ENCODE results near the gene SHB. TPM values are rescaled to one million over a fixed set of nuclear protein-coding genes. Genes with fewer than 3 reads are reported as not detected.

The SHB gene
- total RNA-seq, 2 experiments from 2014 or later = 1.1 to 1.2 TPM

DNA sequence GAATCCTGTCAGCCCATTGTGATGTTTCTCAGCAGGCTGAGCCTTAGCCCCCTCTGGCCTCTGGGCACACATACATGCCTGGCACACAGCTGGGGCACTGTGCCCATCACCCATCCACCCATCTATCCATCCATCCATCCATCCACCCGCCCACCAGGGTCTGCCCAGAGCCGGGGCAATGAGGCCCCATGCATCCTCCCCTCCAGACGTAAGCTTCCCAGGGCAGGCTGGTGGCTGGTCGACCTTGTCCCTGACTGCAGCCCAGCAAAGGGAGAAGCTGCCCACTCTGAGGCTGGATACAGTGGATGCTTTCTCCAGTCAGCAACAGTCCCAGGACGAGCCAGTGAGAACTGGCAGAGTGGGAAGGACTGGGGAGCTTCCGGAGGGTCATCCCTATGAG is 144.0 kb downstream of the SHB start:
- Mint-ChIP-seq H3K9me3 (no peaks in the 10 kb centered on the region), H3K36me3 (ENCODE audit: low read depth) (no peaks in the 10 kb centered on the region), H3K4me3 (no peak overlapping the region), H3K4me1 (ENCODE audit: low read depth) (no peaks in the 10 kb centered on the region), H3K27me3 (no peaks in the 10 kb centered on the region), H3K27ac (no peak overlapping the region)
- H3K27me3 ChIP-seq (ENCODE audit: control insufficient read depth in 1 of 2, insufficient read depth in 2 of 2, low read length in 2 of 2) = no peaks in the 10 kb centered on the region
- TF ChIP-seq, protein P1, sequence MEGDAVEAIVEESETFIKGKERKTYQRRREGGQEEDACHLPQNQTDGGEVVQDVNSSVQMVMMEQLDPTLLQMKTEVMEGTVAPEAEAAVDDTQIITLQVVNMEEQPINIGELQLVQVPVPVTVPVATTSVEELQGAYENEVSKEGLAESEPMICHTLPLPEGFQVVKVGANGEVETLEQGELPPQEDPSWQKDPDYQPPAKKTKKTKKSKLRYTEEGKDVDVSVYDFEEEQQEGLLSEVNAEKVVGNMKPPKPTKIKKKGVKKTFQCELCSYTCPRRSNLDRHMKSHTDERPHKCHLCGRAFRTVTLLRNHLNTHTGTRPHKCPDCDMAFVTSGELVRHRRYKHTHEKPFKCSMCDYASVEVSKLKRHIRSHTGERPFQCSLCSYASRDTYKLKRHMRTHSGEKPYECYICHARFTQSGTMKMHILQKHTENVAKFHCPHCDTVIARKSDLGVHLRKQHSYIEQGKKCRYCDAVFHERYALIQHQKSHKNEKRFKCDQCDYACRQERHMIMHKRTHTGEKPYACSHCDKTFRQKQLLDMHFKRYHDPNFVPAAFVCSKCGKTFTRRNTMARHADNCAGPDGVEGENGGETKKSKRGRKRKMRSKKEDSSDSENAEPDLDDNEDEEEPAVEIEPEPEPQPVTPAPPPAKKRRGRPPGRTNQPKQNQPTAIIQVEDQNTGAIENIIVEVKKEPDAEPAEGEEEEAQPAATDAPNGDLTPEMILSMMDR (IDR thresholded peaks at IDR 0.05) = no peak
- no peak overlapping the region for H3K4me3 ChIP-seq (ENCODE audit: low read length)
- no peak overlapping the region for H3K27ac ChIP-seq (ENCODE audit: low read depth in 1 of 2, low read length in 2 of 2)
- intact Hi-C loops (cut with DNase I, micrococcal nuclease) = no loop called here
- ATAC-seq (ENCODE audit: poor library complexity) (no peak), DNase-seq (no peak)
- H3K36me3 ChIP-seq (ENCODE audit: insufficient read depth, low read length) = no peaks in the 10 kb centered on the region
- CTCF ChIA-PET = no interaction called here
- POLR2A ChIA-PET = no interaction called here
- no peaks in the 10 kb centered on the region for H3K4me1 ChIP-seq (ENCODE audit: insufficient read depth, low read length)
- H3K9me3 ChIP-seq (ENCODE audit: control insufficient read depth in 1 of 2, insufficient read depth in 1 of 2, low read length in 2 of 2) = no peaks in the 10 kb centered on the region

DNA sequence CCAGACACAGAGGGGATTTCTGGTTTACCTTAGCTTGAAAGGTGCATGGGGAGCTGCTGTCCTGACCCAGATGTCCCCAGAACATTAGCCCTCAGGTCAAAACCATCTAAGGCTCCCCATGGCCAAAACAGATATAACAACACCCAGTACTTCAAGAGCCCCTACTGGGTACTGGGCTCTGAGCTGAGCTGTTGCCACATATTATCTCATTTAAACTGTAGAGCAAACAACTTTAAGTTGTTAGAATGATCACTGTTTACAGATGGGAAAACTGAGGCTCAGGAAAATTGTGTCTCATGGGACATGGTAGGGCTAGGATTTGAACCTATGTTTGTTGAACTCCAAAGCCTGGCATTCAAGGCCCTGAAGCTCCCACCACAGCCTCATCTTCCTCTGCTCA is 144.5 kb downstream of the SHB start:
- Mint-ChIP-seq H3K9me3 (no peaks in the 10 kb centered on the region), H3K4me3 (no peak overlapping the region), H3K27me3 (no peaks in the 10 kb centered on the region), H3K36me3 (ENCODE audit: low read depth) (no peaks in the 10 kb centered on the region), H3K27ac (no peak overlapping the region), H3K4me1 (ENCODE audit: low read depth) (no peaks in the 10 kb centered on the region)
- intact Hi-C loops (cut with DNase I, micrococcal nuclease) = no loop called here
- no peaks in the 10 kb centered on the region for H3K4me1 ChIP-seq (ENCODE audit: insufficient read depth, low read length)
- no peaks in the 10 kb centered on the region for H3K27me3 ChIP-seq (ENCODE audit: control insufficient read depth in 1 of 2, insufficient read depth in 2 of 2, low read length in 2 of 2)
- TF ChIP-seq, protein P1 (IDR thresholded peaks at IDR 0.05) = no peak
- ATAC-seq (ENCODE audit: poor library complexity) (no peak), DNase-seq (no peak)
- ChIA-PET POLR2A (no interaction called here), CTCF (no interaction called here)
- H3K27ac ChIP-seq (ENCODE audit: low read depth in 1 of 2, low read length in 2 of 2) = no peak overlapping the region
- no peaks in the 10 kb centered on the region for H3K36me3 ChIP-seq (ENCODE audit: insufficient read depth, low read length)
- no peaks in the 10 kb centered on the region for H3K9me3 ChIP-seq (ENCODE audit: control insufficient read depth in 1 of 2, insufficient read depth in 1 of 2, low read length in 2 of 2)
- H3K4me3 ChIP-seq (ENCODE audit: low read length) = no peak overlapping the region

DNA sequence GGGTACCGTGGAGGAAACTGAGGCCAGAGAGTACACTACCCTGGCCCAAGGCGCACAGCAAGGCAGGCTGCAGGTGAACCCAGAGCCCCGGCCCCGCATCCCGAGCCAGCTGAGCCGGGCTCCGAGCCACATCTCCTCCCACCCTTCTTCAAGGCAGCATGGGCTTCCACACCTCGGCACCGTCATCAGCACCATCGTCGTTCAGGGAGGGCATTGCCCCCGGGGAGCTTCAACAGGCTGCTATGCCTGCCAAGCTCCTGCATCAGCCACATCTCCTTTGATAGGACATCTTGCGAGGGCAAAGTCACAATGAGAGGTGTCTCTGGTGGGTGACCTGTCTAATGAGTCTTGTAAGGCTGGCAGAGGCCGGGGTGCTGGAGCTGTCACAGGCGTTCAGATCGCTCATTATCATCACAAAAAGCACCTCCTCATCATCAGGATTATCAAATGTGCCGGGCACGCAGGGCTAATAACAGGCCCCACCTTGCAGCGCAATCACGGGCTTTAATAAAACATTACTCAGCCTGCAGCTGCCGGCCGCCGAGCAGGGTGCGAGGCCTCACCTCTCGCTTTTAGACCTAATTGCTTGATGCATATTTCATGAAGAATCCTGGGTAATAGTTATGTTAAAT is 145.1 kb downstream of the SHB start:
- Histone ChIP-seq H3K27me3 (ENCODE audit: control insufficient read depth in 1 of 2, insufficient read depth in 2 of 2, low read length in 2 of 2) (no peaks in the 10 kb centered on the region), H3K36me3 (ENCODE audit: insufficient read depth, low read length) (no peaks in the 10 kb centered on the region), H3K4me1 (ENCODE audit: insufficient read depth, low read length) (no peaks in the 10 kb centered on the region), H3K9me3 (ENCODE audit: control insufficient read depth in 1 of 2, insufficient read depth in 1 of 2, low read length in 2 of 2) (no peaks in the 10 kb centered on the region), H3K4me3 (ENCODE audit: low read length) (no peak overlapping the region), H3K27ac (ENCODE audit: low read depth in 1 of 2, low read length in 2 of 2) (no peak overlapping the region)
- ATAC-seq (ENCODE audit: poor library complexity) = no peak
- Mint-ChIP-seq H3K9me3 (no peaks in the 10 kb centered on the region), H3K27ac (no peak overlapping the region), H3K36me3 (ENCODE audit: low read depth) (no peaks in the 10 kb centered on the region), H3K27me3 (no peaks in the 10 kb centered on the region), H3K4me3 (no peak overlapping the region), H3K4me1 (ENCODE audit: low read depth) (no peaks in the 10 kb centered on the region)
- intact Hi-C loops (cut with DNase I, micrococcal nuclease) = no loop called here
- TF ChIP-seq, protein P1 (IDR thresholded peaks at IDR 0.05) = no peak
- no peak for DNase-seq
- ChIA-PET CTCF (no interaction called here), POLR2A (interaction anchor here (0.6 kb wide), 1 partner anchor 366 kb away, joined by 3 read pairs; no protein-coding TSS in a partner anchor)
